Chondrocyte (in vitro differentiated cells): ENCODE measurements around the gene AP3S2. TPM values are rescaled to one million over a fixed set of nuclear protein-coding genes. Genes with fewer than 3 reads are reported as not detected.

Experiments
- DNase-seq: peaks from one replicate; pipeline ENCODE4 v3.0.0; 2021; ENCODE audit warnings: mixed read lengths, low spot score
- H3K27ac Mint-ChIP-seq: one replicate; pipeline ENCODE4 v1.8.0; 2021; ENCODE audit warnings: mild to moderate bottlenecking, moderate library complexity, mixed read lengths; ENCODE audit not compliant: unreplicated experiment
- H3K27me3 Mint-ChIP-seq: 2 replicates; pipeline ENCODE4 v1.8.0; 2021; ENCODE audit warnings: low read depth, mixed read lengths
- H3K36me3 Mint-ChIP-seq: 2 replicates; pipeline ENCODE4 v1.8.0; 2021; ENCODE audit warnings: low read depth, mixed read lengths
- H3K4me1 Mint-ChIP-seq: 2 replicates; pipeline ENCODE4 v1.8.0; 2021; ENCODE audit warnings: low read depth, mild to moderate bottlenecking, mixed read lengths
- H3K4me3 Mint-ChIP-seq: one replicate; pipeline ENCODE4 v1.8.0; 2021; ENCODE audit warnings: mild to moderate bottlenecking, moderate library complexity, mixed read lengths; ENCODE audit not compliant: unreplicated experiment
- H3K9me3 Mint-ChIP-seq: 2 replicates; pipeline ENCODE4 v1.8.0; 2021; ENCODE audit warnings: low read depth, mixed read lengths
- total RNA-seq: library from RNA; stranded (reverse); gene quantifications from 3 replicates; pipeline ENCODE4 v1.2.1, GENCODE V29; 2021
- TF ChIP-seq, protein P1 (sequence below): fragments of 200-600 bp; sonication (generic); IDR thresholded peaks from 2 replicates; pipeline ENCODE4 v1.5.0; 2021; ENCODE audit warnings: antibody characterized with exemption, mild to moderate bottlenecking, moderate library complexity

AP3S2 gene
- total RNA-seq, 1 donor from 2014 or later = 24.4 TPM

DNA sequence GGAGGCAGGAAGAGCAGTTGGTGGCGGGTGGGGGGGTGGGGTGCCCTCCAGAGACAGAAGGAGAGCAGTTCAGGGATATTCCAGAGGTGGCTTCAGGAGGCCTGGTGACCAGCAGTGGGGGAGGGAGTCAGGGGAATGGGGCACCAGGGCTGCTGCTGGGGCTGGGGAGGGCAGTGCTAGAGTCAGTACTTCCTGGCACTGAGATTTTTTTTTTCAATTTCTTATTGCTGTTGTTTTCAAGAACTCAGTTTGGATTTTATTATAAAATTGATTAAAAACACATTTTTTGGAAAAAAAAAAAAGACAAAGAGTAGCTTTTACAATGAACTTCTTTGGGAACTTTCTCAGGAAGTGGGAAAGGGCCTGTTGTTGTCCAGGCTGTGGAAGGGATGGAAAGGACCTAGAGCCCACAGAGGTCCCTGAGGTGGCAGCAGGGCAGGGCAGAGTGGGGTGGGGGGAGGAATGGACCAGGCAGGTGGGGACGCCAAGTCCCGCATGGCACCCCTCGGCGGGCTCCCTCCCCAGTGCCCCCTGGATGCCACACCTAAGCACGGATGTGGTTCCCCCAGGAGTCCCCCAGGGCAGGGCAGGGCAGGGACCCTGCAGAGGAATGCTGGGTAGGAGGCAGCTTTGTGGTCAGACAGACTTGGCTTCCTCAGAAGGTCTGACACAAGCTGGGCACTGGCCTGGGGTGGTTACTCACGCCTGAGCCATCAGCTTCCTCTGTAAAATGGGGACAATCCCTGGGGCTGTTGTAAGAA, 70.7 kb downstream of the AP3S2 start:
- no peak overlapping the region for H3K4me3 Mint-ChIP-seq
- H3K27me3 Mint-ChIP-seq = no peaks in the 10 kb centered on the region
- H3K4me1 Mint-ChIP-seq = peaks cover 37% of the 10 kb centered on the region
- H3K36me3 Mint-ChIP-seq = no peaks in the 10 kb centered on the region
- TF ChIP-seq, protein P1, sequence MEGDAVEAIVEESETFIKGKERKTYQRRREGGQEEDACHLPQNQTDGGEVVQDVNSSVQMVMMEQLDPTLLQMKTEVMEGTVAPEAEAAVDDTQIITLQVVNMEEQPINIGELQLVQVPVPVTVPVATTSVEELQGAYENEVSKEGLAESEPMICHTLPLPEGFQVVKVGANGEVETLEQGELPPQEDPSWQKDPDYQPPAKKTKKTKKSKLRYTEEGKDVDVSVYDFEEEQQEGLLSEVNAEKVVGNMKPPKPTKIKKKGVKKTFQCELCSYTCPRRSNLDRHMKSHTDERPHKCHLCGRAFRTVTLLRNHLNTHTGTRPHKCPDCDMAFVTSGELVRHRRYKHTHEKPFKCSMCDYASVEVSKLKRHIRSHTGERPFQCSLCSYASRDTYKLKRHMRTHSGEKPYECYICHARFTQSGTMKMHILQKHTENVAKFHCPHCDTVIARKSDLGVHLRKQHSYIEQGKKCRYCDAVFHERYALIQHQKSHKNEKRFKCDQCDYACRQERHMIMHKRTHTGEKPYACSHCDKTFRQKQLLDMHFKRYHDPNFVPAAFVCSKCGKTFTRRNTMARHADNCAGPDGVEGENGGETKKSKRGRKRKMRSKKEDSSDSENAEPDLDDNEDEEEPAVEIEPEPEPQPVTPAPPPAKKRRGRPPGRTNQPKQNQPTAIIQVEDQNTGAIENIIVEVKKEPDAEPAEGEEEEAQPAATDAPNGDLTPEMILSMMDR = peak; percentile 19
- no peak overlapping the region for H3K27ac Mint-ChIP-seq
- no peak for DNase-seq
- no peaks in the 10 kb centered on the region for H3K9me3 Mint-ChIP-seq

DNA sequence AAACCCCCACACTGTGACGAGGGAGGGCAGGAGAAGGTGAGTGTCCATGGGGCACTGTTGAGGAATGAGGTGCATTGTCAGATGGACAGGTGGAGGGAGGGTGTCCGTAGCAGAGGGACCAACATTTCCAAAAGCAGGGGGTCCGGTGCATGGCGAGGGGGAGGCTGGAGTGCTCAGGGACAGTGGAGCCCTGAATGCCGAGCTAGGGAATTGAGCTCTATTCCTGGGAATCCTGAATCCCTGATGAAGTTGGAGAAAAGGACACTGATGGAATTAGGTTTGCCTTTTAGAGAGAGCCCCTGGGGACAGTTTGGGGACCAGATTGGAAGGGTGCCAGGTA, 71.2 kb downstream of the AP3S2 start:
- no peak for DNase-seq
- Mint-ChIP-seq H3K4me1 (peaks cover 36% of the 10 kb centered on the region), H3K9me3 (no peaks in the 10 kb centered on the region), H3K4me3 (no peak overlapping the region), H3K27me3 (no peaks in the 10 kb centered on the region), H3K36me3 (no peaks in the 10 kb centered on the region), H3K27ac (peak overlapping the region; percentile 49)
- TF ChIP-seq, protein P1 = no peak

DNA sequence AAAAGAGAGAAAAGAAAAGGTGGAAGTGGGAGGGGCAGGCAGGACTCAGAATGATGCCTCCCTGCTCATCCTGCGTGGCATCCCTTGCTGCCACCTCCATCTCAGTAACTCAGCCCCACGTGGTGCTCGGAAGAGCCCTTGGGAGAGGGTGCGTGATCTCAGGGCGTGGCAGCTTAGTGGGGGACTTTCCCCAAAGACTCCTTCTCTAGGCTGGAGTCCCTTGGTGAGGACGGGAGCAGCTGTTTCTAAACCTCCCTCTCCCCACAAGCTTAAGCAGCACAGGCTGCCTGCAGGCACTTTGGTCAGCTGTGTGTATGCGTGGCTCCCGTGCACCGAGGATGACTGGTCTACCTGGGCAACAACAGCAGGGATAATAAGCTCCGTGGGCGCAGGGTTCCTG, 71.8 kb downstream of the AP3S2 start:
- no peak overlapping the region for H3K4me3 Mint-ChIP-seq
- no peak for DNase-seq
- no peak overlapping the region for H3K27ac Mint-ChIP-seq
- TF ChIP-seq, protein P1 = no peak
- H3K4me1 Mint-ChIP-seq = peaks cover 36% of the 10 kb centered on the region
- H3K36me3 Mint-ChIP-seq = no peaks in the 10 kb centered on the region
- no peaks in the 10 kb centered on the region for H3K9me3 Mint-ChIP-seq
- no peaks in the 10 kb centered on the region for H3K27me3 Mint-ChIP-seq

DNA sequence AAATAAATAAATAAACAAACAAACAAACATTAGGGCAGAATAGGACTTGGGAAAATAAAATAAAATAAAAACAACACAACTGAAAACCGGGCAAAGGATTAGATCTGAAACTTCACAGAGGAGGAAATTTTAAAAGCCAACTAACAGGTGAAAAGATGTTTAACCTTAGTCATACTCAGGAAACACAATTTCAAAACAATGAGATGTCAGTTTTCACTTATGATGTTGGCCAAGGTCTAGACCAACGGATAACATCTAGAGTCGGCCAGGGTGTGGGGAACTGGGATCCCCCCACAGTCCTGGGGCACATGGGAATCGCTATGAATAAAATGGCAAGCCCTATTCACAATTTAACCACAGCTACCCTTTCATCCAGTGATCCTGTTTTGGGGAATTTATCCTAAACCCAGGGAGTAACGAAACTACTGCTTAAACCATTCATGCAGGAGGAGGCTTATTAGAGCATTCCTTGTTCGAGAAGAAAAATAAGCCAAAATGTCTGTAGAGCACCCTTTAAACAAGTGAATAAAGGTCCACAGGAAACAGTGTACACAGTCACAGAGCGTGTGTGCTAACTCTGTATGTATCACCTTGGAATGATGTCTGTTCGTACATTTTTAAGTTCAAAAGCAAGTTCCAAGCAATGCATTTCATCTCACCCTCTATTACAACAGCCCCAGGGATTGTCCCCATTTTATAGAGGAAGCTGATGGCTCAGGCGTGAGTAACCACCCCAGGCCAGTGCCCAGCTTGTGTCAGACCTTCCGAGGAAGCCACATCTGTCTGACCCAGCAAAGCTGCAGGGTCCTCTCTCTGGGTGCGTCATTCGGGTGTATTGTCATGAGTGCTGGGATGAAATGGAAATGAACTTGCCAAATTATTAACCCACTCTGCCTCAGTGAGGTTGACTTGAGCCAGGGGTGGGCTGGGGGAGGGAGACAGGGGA, 72.9 kb downstream of the AP3S2 start:
- Mint-ChIP-seq H3K36me3 (no peaks in the 10 kb centered on the region), H3K27ac (no peak overlapping the region), H3K27me3 (no peaks in the 10 kb centered on the region), H3K4me3 (no peak overlapping the region), H3K4me1 (peaks cover 44% of the 10 kb centered on the region), H3K9me3 (peaks cover 4% of the 10 kb centered on the region)
- no peak for DNase-seq
- TF ChIP-seq, protein P1 = no peak

DNA sequence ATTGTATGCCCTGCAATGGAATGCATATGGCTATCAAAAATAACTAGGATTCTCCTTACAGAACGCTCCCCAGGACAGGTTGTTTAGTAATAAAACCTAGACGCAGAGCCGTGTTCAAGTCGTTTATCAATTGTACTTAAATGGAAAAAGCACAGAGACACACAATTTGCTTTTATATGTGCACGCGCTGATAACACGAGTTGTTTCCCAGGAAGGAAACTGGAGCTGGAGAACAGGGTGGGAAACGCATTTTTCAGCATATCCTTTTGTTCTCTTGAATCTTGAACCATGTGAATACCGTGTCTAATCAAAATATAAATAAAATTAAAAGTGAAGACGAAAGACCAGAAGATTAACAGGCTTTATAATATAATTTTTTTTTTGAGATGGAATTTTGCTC, 75.5 kb downstream of the AP3S2 start:
- Mint-ChIP-seq H3K27ac (no peak overlapping the region), H3K4me1 (peaks cover 38% of the 10 kb centered on the region), H3K4me3 (no peak overlapping the region), H3K9me3 (peaks cover 8% of the 10 kb centered on the region), H3K36me3 (no peaks in the 10 kb centered on the region), H3K27me3 (no peaks in the 10 kb centered on the region)
- DNase-seq = no peak
- TF ChIP-seq, protein P1 = no peak
